ENCODE measurements around the gene NFIA.

The NFIA gene
- 10.0 to 11.0 reads per million in 2 donors for total RNA-seq

DNA sequence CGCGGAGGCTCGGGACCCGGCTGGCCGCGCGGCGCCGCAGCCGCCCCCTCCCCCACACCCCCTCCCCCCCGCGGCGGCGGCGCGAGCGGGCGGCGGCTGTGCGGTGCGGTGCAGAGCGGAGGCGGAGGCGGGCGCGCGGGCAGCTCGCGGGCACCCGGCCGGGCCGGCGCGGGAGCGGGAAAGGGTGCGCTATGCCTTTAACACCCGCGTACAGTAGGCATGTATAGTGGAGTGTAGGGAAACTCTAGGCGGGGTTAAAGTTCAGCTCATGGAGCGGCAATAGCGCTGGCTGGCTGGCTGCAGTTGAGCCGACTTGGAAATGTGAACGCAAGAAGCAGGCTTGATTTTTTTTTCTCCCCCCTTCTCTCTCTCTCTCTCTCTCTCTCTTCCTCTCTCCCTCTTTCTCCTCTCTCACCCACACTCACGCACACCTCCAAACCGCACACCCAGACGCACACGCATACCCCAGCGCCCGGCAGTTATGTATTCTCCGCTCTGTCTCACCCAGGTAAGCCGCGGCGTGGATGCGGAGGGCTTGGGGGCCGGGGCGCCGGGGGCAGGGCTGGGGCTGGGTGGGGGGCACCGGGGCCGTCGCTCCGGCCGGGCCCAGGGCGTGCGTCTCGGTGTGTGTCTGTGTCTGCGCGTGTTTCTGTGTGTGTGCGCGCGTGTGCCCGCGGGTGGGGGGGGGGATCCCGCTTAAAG lies at the start of gene NFIA:
NFIA (plus strand) TSS at position 251 of the 702 bp plus-strand sequence.
- DNase-seq = peak in 3 of 5 experiments; percentile 6 to 48 (median 29)

DNA sequence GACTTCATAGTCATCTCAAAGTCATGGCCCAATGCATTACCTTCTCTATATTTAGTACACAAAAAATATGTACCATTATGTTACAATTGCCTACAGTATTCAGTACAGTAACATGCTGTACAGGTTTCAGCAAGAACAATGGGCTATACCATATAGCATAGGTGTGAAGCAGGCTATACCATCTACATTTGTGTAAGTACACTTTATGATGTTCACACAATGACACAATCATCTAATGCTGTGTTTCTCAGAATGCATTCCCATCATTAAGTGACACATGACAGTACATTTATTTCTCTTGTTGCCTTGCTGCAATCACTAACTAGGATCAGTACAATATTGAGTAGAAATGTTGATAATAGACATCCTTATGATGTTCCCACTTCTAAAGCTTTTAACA lies 46.5 kb upstream of the NFIA start:
- no peak for DNase-seq

DNA sequence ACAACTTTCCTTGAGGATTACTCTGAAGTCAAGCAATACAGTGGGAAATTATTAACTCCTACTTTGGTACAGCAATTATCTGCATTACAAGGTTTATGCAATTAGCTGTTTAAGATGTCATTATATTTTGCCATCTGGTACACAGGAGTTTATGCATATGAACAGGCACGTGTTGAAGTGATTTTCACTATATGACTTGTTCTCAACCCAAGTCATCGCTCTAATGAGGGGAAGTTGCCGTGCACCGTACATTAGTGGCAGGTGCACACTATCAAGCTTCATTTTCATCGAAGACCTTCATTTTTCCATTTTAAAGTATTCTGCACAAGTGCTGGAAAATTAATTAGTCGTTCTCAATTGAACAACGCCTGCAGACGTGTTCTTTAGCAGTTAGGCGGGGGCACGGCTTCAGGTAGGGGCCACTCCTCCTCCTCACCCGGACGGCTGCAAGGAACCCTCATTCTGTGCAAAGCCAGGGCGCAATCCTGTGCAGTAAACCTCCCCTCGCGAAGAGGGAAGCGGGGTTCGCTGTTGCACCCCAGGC lies 39.8 kb upstream of the NFIA start:
- no peak for DNase-seq

DNA sequence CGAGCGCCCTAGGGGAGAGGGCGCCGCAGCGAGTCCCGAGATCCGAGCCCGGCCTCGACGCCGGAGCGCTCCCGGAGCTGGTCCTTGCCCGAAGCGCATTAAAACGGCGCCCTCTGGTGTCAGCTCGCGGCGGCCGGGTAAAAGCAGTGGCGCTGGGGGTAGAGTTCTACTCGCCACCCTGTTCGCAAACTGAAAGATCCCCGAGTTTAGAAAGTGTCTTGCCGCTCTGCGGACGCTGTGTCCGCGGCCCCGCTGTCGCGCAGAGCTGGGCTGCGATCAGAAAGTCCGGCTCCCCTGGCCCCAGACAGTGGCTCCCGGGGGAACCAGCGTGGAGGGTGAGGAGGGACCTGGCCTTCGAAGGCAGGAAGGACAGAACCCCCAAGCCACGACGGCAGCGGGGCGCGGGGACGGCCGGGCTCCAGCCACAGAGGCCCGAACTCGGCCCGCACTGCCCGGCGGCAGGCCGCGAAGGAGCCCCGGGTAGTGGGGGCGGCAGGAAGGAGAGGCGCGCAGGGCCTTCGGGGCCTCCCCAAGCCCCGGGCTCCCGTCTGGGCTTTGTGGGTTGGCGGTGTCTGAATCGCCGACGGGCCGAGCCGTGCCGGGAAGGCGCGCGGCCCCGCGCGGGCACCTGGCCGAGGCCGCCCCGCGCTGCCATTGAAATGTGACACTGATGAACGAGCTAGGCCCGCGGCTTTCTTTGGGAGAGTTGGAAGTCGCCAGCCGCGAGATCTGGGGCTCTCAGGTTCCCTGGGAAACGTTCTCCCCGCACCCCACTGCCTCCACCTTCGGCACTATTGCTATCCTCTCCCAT lies 39.1 kb upstream of the NFIA start:
- peak; percentile 52 to 79 (median 66) for DNase-seq

DNA sequence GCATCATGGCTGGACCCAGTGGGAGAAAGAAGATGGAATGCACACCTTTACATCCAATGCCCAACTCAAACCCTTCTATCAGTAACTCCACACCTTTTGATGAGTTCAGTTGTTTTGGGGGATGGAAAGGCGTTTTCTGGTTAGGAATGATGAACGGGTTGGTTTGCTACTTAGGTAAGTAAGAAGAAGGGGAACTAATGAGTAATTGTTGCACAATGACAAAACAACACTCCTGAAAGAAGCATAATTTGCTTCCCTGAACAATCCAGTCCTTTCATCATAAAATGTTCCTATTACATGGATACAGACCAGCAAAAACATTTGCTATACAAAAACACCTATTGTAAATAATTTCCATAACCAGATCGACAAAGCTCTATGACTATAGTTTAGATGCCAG lies 35.9 kb upstream of the NFIA start:
- no peak for DNase-seq

DNA sequence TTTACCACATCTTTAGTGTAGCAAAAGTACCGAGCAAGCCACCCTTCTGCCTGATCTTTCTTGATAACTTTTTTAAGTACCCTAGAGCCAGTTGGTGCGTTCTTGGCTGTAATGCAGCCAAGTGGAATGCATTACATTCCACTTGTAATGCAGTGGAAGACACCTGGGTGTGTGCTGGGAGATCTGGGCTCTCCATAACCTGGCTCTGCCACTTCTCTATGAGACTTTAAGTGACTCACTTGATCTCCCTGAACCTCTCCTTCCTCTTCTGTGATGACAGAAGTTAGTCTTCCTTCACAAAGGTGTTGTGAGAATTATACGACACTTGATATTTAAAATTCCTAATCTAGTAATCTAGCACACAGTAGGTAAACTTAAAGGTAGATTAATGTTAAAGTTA lies 35.3 kb upstream of the NFIA start:
- DNase-seq = no peak

DNA sequence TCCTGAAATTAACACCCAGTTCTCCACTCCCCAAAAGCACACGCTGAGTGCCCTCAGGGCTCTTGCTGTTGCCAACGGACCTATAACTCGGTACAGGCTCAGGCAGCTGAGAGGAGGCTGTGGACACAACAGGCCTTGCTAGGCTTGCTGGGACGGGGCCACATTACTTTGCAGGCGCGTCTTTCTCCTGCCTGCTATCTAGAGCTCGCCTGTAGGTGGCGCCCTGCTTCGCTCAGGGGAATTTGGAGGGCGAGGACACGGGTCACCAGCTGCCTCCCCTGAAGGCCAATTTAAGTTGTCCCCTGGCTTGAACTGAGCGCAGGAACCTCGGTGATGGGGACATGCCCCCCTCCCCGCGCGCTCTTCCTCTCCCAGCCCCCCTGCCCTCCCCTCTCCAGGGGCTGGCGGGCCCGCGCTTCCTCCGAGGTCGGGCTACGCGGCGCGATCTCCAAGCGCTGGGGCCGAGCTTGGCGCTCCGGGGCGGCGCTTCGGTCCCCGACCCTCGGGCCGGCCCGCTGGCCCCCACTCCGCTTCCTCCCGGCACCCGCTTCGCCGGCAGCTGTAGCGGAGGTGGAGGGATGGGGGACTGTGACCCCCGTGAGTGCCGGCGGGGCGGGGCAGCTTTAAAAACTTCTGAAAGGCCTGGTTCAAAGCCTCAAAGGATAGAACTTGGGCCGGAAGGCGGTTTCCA lies 32.4 kb upstream of the NFIA start:
- DNase-seq = peak; percentile 70 to 88 (median 81)

DNA sequence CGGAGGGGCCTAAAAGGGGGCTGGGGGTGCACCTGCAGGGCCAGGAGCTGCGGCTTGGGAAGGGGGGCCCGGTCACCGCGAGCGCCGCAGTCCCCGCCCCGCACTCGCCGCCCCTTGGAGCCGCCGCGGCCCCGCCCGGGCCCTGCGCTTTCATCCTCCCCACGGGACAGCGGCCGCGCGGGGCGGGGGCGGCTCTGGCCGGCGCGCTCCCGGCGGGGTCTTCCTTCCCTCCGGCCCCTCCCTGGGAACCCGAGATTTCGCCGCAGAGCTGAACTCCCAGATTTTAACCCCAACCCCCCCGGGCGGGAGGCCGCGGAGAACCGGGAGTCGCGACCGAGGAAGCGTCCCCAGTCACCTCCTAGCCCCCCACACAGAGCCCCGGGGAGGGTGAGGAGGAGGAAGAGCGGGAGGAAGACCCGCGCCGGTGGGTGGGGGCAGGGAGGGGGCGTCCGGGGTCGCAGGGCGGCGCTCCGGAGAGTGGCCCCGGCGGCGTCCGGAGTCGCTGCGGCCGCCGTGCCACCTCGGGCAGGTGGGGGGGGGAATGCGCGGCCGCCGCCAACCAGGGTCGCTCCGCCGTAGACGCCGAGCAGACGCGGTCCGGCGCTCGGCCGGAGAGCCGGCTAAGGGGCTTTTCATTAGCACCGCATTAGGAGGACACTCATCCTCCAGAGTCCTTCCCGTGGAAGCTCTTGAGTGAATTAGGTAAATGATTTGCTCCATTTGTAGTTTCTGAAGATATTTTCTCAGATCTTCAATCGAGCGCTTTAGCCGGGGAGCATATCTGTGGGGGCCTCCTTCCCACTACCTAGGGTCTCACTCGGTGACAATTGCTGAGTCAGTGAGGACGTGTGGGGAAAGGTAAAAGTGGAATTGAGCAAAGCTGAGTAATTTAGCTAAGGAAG lies 31.6 kb upstream of the NFIA start:
- no peak for DNase-seq

DNA sequence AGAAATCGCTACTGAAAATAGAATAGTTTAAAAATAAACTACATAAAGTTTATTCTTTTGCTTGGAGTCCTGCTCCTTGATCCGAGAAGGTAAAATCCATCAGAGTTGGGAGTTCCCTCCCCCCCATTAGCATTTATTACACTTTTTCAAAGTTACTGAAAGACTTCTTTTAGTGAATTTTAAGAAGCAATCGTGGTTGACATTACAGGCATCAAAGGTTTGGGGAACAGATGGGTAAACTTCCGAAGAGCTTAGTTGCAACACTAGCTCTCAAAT lies 31.0 kb upstream of the NFIA start:
- DNase-seq = no peak

DNA sequence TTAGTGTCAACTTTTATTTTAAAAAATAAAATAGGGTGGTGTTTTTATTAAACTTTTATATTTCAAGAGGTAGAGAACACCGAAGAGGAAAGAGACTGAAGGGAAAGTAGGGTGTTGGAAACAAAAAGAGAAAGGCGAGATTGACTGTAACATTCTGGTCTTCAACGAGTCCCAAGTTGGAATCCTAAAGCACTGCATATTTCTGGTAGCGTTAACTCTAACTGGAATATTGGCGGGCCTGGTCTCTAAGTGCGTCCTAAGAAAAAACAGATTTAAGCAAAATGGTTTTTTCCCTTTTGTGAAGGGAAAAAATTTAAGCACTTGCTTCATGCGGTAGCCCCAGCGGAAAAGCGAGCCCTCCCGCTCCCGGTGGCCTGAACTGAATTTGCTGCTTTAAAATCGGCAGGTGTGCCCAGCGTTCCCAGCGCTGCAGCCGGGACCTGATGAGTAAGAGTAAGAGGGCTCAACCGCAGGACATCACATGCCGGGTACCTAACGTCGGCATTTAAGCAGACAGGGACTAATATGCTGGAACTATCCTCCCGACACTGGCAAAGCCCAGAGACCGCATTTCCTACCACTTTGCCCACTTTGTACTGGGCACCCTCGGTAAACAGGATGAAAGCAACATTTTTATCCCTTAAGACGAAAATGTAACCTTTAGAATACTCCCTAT lies 30.5 kb upstream of the NFIA start:
- DNase-seq = no peak

DNA sequence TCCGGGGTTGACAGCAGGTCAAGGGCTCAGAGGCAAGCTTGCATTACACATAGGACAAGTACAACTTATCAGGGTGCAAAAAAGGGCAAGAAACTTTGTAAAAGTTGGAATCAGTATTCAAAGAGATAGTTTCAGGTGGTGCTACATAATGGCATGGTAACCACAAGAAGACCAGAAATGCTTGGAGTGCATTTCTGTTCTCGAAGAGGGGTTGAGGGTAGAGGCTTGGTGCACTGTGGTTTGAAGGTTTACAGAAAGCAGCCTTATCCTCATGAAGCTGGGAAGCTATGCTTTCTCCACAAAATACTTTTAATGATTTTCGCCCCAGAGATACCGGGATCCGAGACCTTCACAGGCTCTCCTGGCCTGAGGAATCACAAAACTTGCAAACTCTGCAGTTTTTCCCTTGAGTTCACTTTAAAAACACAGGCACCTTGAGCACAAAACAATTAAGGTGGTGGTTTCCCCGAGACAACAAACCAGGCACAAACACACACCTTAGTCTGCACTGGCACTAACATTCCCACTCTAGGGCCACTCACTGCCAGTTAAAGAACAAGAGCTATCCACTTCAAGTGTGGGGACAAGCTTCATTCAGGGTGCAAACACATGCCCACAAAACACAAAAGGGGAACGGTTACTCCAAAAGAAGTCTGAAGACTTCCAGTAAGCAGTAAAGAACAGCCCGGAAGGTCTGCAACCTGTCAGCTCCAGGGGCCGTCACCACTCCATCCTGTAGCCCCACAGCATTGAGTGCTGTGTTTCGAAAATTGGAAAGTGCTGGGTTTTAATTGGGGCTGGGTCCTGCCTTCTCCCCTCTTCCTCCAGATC lies 29.8 kb upstream of the NFIA start:
- DNase-seq = no peak

DNA sequence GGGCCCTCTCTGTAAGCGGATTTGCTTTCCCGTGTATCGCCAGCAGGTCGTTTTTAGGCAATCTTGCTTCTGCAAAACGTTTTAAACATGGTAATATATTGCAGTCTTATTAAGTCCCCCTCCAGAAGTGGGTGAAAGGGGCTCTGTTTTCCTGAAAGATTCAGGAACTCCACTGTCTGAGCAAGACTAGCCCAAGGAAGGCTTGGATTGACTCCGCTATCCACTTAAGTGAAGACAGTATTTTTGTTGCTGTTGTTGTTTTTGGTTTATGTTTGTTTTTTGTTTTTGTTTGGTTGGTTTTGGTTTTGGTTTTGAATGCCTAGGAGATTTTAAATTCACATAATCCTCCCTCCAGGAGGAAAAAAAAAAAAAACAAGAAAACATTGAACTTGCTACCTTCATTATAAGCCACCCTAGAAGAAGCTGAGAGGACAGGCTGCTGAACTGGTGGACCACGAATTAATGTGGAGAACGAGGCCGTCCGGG lies 29.1 kb upstream of the NFIA start:
- no peak for DNase-seq

DNA sequence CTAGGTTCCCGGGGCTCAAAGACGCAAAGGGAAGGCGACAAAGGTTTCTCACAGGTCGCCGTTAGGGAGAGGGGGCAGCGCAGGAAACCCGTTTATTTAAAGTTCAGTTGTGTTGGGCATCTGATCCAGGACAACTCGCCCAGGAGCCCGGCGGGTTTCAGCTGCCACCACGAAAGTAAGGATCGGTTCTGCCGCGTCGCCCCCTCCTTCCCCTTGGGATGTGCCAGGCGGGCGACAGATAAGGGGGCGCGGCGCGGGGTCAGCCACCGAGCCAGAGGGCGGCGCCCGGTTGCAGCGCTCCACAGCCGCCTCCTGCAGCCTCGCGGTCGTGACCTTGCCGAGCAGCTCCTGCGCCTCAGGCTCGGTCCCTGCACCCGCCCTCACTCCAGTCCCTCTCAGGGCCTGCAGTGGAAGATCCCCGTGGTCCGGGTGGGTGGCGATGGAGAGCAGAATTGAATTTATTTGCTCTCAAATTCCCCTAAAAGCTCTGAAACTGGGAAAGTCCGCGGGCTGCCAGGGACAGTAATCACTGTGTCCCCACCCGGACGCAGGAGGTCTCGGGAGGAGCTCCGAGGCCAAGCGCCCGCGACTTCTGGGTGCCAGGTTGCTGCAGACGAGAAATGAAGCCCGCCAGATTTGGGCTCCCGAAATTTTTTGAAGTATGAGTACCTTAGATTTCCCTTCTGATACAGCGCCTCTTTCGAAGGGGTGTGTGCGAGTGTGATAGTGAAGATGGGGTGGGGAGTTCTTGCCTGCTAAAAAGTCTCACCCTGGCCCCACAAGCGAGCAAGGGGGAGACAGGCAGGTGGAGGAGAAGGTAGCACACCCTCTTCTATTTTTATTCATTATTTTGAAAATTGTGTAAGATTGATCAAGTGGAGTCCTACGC lies 28.4 kb upstream of the NFIA start:
- DNase-seq = no peak

DNA sequence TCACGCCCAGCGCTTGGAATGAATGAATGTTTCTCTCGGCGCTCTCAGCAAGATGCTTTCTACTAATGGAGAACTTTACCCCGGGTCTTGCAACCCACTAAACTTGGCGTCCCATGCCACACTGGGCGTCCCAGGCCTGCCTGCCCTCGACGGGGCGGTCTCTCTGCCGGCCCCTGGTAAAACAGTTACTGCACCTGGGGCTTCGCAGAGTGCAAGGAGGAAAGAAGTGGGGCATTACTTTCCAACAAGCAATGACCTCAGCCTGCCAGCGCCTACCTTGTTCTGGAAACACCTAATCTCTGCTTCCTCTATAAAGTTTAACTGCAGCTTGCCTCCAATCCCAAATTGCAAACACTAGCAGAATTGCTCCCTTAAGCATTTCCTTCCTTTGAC lies 27.8 kb upstream of the NFIA start:
- no peak for DNase-seq

DNA sequence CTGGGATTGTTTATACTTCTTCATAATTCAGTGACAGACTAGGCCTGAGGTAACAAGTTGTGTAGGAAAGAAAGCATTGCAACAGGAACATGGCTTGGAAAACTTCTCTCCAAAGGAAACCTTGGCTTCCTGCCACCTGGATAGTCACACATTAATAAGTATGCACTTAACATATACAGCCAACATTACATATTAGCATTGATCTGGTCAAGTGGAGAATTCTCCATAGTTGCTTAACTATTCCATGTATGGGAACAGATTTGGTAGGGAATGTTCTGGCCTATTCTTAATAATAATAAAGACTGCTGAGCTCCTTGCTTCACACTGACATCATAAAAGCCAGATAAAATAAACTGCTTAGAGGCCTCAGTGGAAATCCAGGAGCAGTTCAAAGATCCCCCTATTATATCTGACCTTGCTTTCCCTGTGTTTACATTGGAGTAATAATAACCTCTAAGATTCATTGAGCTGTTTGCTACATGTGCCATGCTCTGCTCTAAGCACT lies 27.2 kb upstream of the NFIA start:
- DNase-seq = no peak

DNA sequence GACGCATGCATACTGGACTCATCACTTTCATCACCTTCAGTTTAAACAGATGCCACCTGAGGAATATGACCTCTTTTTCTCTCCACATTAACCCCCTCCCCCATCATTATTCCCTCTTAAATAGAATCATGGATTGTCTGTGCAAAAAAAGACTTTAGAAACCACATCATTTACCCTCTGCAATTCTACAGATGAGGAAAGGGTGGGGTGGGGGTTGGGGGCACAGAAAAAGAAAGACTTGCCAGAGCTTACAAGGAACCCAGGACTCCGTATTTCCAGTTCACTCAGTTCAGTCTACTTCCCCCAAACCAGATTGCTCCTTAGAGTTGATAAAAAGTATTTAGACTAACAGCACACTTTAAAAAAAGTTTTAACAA lies 26.2 kb upstream of the NFIA start:
- no peak for DNase-seq

DNA sequence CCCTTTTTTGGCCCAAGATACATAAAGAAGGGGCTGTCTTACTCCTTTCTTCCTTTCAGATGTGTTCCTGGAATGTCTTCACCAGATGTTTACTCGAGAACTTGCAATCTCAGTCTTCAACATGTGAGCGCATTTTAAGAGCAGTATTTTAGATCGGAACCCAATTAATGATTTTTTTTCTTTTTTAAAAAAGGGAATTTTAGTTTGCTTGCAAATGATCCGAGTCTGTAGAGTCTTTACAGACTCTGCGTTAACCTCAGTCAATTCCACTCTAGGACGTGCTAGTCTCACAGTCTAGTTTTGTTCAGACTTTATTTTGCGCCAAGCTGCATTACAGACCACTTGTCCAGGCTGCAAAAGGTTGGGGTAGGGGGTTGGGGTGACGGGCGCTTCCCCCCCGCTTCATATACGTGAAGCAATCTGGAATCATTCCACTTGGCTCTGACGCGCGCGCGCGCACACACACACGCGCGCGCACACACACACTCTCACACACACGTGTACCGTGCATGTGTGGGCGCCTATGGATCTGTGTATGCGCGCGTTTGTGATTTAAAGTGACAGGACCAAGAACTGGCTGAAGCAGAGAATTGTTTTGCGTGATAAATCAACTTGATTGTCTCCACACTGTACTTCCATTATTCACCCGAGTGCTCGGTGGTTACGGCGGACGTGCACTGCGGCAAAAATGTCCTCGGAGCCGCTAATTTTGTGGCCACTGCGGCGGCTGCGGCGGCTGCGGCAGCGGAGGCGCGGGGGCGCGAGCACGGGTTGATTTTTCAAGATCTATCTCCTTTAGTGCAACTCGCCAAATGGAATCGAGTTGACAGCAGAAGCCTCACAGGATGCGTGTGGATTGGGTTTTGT lies 25.6 kb upstream of the NFIA start:
- peak in 2 of 5 experiments; percentile 24 to 72 for DNase-seq

DNA sequence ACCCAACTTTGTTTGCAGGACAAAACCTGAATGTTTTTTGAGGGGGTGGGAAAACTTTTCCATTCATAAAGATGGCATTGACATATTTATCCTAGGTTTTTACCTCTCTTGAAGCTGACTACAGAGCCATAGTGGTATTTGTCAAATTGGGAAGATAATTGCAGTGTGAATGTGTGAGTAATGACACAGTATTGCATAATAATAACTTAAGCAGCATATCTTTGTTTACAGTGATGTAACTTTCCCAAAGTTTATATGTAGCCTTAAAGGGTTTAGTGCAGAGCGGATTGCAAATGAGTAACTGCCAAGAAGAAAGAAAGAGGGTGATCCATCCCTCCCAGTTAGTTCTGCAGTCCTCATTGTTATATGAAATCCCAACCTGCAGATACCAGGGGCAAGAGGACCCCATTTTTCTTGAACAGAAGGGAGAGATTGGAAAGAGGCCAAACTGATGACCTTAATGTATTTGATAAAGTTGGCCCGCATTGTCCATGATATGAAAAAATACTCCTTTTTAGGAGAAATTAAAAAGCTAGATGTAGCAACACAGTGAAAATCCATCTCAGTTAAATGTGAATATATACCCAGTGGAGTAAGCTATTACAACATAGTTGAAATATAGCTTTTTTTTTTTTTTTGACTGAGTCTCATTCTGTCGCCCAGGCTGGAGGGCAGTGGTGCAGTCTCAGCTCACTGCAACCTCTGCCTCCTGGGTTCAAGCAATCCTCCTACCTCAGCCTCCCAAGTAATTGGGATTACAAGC lies 23.7 kb upstream of the NFIA start:
- DNase-seq = no peak
